ENCODE results near the gene BAG1. TPM values are rescaled to one million over a fixed set of nuclear protein-coding genes. Genes with fewer than 3 reads are reported as not detected.

The BAG1 gene
- total RNA-seq (10 to 100 TPM; 60.4 to 82.0 TPM), polyA plus RNA-seq (100 to 1,000 TPM; 104 to 190 TPM)
- long read RNA-seq, donor 1, transcript BAG1-210 (7 exons, 3,786 nt): major isoform, 72 of 81 reads
- long read RNA-seq, donor 1, partial matches to known transcripts: 4 of 81 reads
- long read RNA-seq, donor 1, other reads (novel, unspliced or antisense): 5 of 81 reads
- long read RNA-seq, donor 2, transcript BAG1-210 (7 exons, 3,786 nt): major isoform, 38 of 43 reads
- long read RNA-seq, donor 2, partial matches to known transcripts: 2 of 43 reads
- long read RNA-seq, donor 2, other reads (novel, unspliced or antisense): 2 of 43 reads

GRCh38 chr9:33264473-33265177, at the start of gene BAG1, which contains the start of gene CHMP5:
BAG1 (minus strand) TSS chr9:33264708.
CHMP5 (plus strand) TSS chr9:33265049; CDS start chr9:33265079, 30 bp downstream.
- peak within 1 kb of the TSS in 1 of 2 donors; percentile 85 for H3K27ac ChIP-seq (ENCODE audit: low read depth in 1 of 2, low read length in 2 of 2)
- ATAC-seq (ENCODE audit: low FRiP score) (peak; percentile 99), DNase-seq (peak; percentile 99 to 100)
- no peaks in the 10 kb centered on the region for H3K9me3 ChIP-seq (ENCODE audit: control insufficient read depth, low read length)
- WGBS, 2 donors: 0 to 1% methylated on average over 56 to 67 of the region's 67 CpGs
- peaks cover 0 to 2% of the 10 kb centered on the region in 2 donors for H3K4me1 ChIP-seq (ENCODE audit: control insufficient read depth in 1 of 2, insufficient read depth in 2 of 2, low read length in 2 of 2)
- peak within 1 kb of the TSS; percentile 61 to 77 for H3K4me3 ChIP-seq (ENCODE audit: low read length in 2 of 2)
- intact Hi-C loops (cut with DNase I): loop anchor here in 1 of 2 donors (1.0 kb wide), 1 partner anchor 26 kb away; the partner anchor contains the start of gene NFX1
- peaks cover 0 to 2% of the 10 kb centered on the region in 2 donors for H3K36me3 ChIP-seq (ENCODE audit: control insufficient read depth in 1 of 2, insufficient read depth in 2 of 2, low read length in 1 of 2)
- H3K27me3 ChIP-seq (ENCODE audit: control insufficient read depth in 1 of 2, insufficient read depth in 2 of 2, low read length in 1 of 2): no peaks in the 10 kb centered on the region

DNA sequence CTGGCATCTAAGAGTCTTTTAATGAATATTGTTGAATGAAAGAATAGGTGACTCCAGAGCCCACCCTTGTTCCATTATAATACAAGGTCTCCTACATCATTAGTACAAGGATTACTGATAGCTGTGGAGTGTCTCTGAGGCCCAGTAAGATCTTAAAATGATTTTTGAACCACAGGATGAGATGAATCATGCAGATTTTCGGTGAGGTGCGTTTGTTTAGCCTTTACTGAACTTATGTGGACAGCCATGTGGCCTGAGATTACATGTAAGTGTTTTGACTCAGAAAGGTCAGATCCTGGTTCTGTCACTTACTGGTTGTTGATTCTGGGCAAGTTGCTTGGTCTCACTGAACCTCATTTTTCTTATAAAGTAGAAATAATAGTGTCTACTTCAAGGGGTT, 47.4 kb upstream of the BAG1 start:
- Histone ChIP-seq H3K4me1 (ENCODE audit: control insufficient read depth in 1 of 2, insufficient read depth in 2 of 2, low read length in 2 of 2) (no peaks in the 10 kb centered on the region), H3K9me3 (ENCODE audit: control insufficient read depth, low read length) (no peaks in the 10 kb centered on the region), H3K4me3 (ENCODE audit: low read length in 2 of 2) (no peak overlapping the region), H3K27me3 (ENCODE audit: control insufficient read depth in 1 of 2, insufficient read depth in 2 of 2, low read length in 1 of 2) (no peaks in the 10 kb centered on the region), H3K27ac (ENCODE audit: low read depth in 1 of 2, low read length in 2 of 2) (no peak overlapping the region), H3K36me3 (ENCODE audit: control insufficient read depth in 1 of 2, insufficient read depth in 2 of 2, low read length in 1 of 2) (peaks cover 15 to 18% of the 10 kb centered on the region in 2 donors)
- WGBS, 2 donors: 86 to 88% methylated on average over 2 of the region's 2 CpGs
- intact Hi-C loops (cut with DNase I): no loop called here
- ATAC-seq (ENCODE audit: low FRiP score) (no peak), DNase-seq (no peak)

DNA sequence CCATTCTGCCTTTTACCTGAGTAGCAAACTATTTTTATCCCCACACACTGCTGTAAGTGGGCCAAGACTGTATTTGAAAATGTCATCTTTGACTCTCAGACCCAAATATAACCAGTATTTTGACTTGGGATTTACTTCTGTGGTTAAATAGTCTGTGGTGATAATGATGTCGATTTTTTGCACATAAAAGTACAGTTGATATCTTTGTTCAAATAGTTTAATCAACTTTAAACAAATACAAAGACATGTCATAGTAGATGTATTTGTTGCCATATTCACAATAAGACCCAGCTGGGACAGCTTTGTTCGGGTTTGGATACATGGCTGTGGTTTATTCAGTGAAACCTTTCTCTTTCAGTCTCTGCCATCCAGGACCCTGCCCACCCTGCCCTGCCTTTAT, 46.2 kb upstream of the BAG1 start:
- no peaks in the 10 kb centered on the region for H3K4me1 ChIP-seq (ENCODE audit: control insufficient read depth in 1 of 2, insufficient read depth in 2 of 2, low read length in 2 of 2)
- H3K9me3 ChIP-seq (ENCODE audit: control insufficient read depth, low read length): no peaks in the 10 kb centered on the region
- no peaks in the 10 kb centered on the region for H3K27me3 ChIP-seq (ENCODE audit: control insufficient read depth in 1 of 2, insufficient read depth in 2 of 2, low read length in 1 of 2)
- intact Hi-C loops (cut with DNase I): no loop called here
- H3K36me3 ChIP-seq (ENCODE audit: control insufficient read depth in 1 of 2, insufficient read depth in 2 of 2, low read length in 1 of 2): peaks cover 17 to 18% of the 10 kb centered on the region in 2 donors
- 84 to 87% methylated on average over 2 of the region's 2 CpGs for WGBS, 2 donors
- H3K4me3 ChIP-seq (ENCODE audit: low read length in 2 of 2): no peak overlapping the region
- no peak overlapping the region for H3K27ac ChIP-seq (ENCODE audit: low read depth in 1 of 2, low read length in 2 of 2)
- ATAC-seq (ENCODE audit: low FRiP score) (no peak), DNase-seq (no peak)

DNA sequence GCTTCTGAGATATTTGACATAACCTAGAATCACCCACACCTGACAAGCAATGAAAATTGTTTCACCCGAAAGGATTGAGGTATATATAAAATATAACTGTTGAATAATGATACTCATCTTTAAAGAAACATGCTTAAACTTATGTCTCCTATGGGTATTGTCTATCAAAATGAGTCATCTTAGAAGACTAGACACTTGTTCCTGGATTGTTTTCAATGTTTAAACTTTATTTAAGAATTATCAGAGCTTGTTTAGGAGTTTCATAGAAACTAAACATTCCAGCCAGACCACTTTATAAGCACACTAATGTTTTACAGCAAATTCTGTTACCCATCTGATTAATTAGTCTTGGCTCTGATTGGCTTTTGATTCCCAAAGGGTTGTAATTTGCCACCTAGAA, 45.4 kb upstream of the BAG1 start:
- DNase-seq (no peak), ATAC-seq (ENCODE audit: low FRiP score) (no peak)
- H3K4me3 ChIP-seq (ENCODE audit: low read length in 2 of 2): no peak overlapping the region
- intact Hi-C loops (cut with DNase I): loop anchor here in 1 of 2 donors (5.0 kb wide), 1 partner anchor 32 kb away; no protein-coding TSS in a partner anchor
- no peaks in the 10 kb centered on the region for H3K27me3 ChIP-seq (ENCODE audit: control insufficient read depth in 1 of 2, insufficient read depth in 2 of 2, low read length in 1 of 2)
- H3K36me3 ChIP-seq (ENCODE audit: control insufficient read depth in 1 of 2, insufficient read depth in 2 of 2, low read length in 1 of 2): peaks cover 17 to 18% of the 10 kb centered on the region in 2 donors
- no peak overlapping the region for H3K27ac ChIP-seq (ENCODE audit: low read depth in 1 of 2, low read length in 2 of 2)
- 82 to 84% methylated on average over 1 of the region's 1 CpG for WGBS, 2 donors
- no peaks in the 10 kb centered on the region for H3K9me3 ChIP-seq (ENCODE audit: control insufficient read depth, low read length)
- H3K4me1 ChIP-seq (ENCODE audit: control insufficient read depth in 1 of 2, insufficient read depth in 2 of 2, low read length in 2 of 2): no peaks in the 10 kb centered on the region

- Histone ChIP-seq H3K4me3 (ENCODE audit: low read length in 2 of 2) (no peak overlapping the region), H3K36me3 (ENCODE audit: control insufficient read depth in 1 of 2, insufficient read depth in 2 of 2, low read length in 1 of 2) (peaks cover 17 to 24% of the 10 kb centered on the region in 2 donors), H3K27me3 (ENCODE audit: control insufficient read depth in 1 of 2, insufficient read depth in 2 of 2, low read length in 1 of 2) (no peaks in the 10 kb centered on the region), H3K9me3 (ENCODE audit: control insufficient read depth, low read length) (no peaks in the 10 kb centered on the region), H3K27ac (ENCODE audit: low read depth in 1 of 2, low read length in 2 of 2) (no peak overlapping the region), H3K4me1 (ENCODE audit: control insufficient read depth in 1 of 2, insufficient read depth in 2 of 2, low read length in 2 of 2) (no peaks in the 10 kb centered on the region)
- DNase-seq (no peak), ATAC-seq (ENCODE audit: low FRiP score) (no peak)
- intact Hi-C loops (cut with DNase I): loop anchor here in 1 of 2 donors (5.0 kb wide), 1 partner anchor 35 kb away; no protein-coding TSS in a partner anchor
- 80 to 85% methylated on average over 1 of the region's 1 CpG for WGBS, 2 donors
These were observed 42.6 kb upstream of the BAG1 start for GRCh38 chr9:33307067-33307466.

GRCh38 chr9:33306037-33306436, 41.5 kb upstream of the BAG1 start:
- ATAC-seq (ENCODE audit: low FRiP score) (no peak), DNase-seq (no peak)
- intact Hi-C loops (cut with DNase I): loop anchor here in 1 of 2 donors (5.0 kb wide), 1 partner anchor 36 kb away; no protein-coding TSS in a partner anchor
- Histone ChIP-seq H3K4me1 (ENCODE audit: control insufficient read depth in 1 of 2, insufficient read depth in 2 of 2, low read length in 2 of 2) (no peaks in the 10 kb centered on the region), H3K27ac (ENCODE audit: low read depth in 1 of 2, low read length in 2 of 2) (no peak overlapping the region), H3K9me3 (ENCODE audit: control insufficient read depth, low read length) (no peaks in the 10 kb centered on the region), H3K27me3 (ENCODE audit: control insufficient read depth in 1 of 2, insufficient read depth in 2 of 2, low read length in 1 of 2) (no peaks in the 10 kb centered on the region), H3K4me3 (ENCODE audit: low read length in 2 of 2) (no peak overlapping the region), H3K36me3 (ENCODE audit: control insufficient read depth in 1 of 2, insufficient read depth in 2 of 2, low read length in 1 of 2) (peaks cover 17 to 20% of the 10 kb centered on the region in 2 donors)
- WGBS, 2 donors: 85 to 88% methylated on average over 3 of the region's 3 CpGs

- H3K9me3 ChIP-seq (ENCODE audit: control insufficient read depth, low read length): no peaks in the 10 kb centered on the region
- H3K36me3 ChIP-seq (ENCODE audit: control insufficient read depth in 1 of 2, insufficient read depth in 2 of 2, low read length in 1 of 2): peaks cover 13 to 15% of the 10 kb centered on the region in 2 donors
- ATAC-seq (ENCODE audit: low FRiP score) (no peak), DNase-seq (no peak)
- intact Hi-C loops (cut with DNase I): no loop called here
- no peaks in the 10 kb centered on the region for H3K4me1 ChIP-seq (ENCODE audit: control insufficient read depth in 1 of 2, insufficient read depth in 2 of 2, low read length in 2 of 2)
- no peak overlapping the region for H3K4me3 ChIP-seq (ENCODE audit: low read length in 2 of 2)
- 88 to 95% methylated on average over 1 of the region's 1 CpG for WGBS, 2 donors
- no peaks in the 10 kb centered on the region for H3K27me3 ChIP-seq (ENCODE audit: control insufficient read depth in 1 of 2, insufficient read depth in 2 of 2, low read length in 1 of 2)
- H3K27ac ChIP-seq (ENCODE audit: low read depth in 1 of 2, low read length in 2 of 2): no peak overlapping the region
These were observed 39.9 kb upstream of the BAG1 start for GRCh38 chr9:33304362-33304761.

- no peak for DNase-seq
- intact Hi-C loops (cut with DNase I): no loop called here
- H3K4me1 ChIP-seq (ENCODE audit: control insufficient read depth in 1 of 2, insufficient read depth in 2 of 2, low read length in 2 of 2): no peaks in the 10 kb centered on the region
- H3K9me3 ChIP-seq (ENCODE audit: control insufficient read depth, low read length): no peaks in the 10 kb centered on the region
- no peaks in the 10 kb centered on the region for H3K27me3 ChIP-seq (ENCODE audit: control insufficient read depth in 1 of 2, insufficient read depth in 2 of 2, low read length in 1 of 2)
- WGBS, 2 donors: 72 to 73% methylated on average over 2 of the region's 2 CpGs
- ATAC-seq (ENCODE audit: low FRiP score): no peak
- no peak overlapping the region for H3K4me3 ChIP-seq (ENCODE audit: low read length in 2 of 2)
- H3K36me3 ChIP-seq (ENCODE audit: control insufficient read depth in 1 of 2, insufficient read depth in 2 of 2, low read length in 1 of 2): peaks cover 5 to 11% of the 10 kb centered on the region in 2 donors
- H3K27ac ChIP-seq (ENCODE audit: low read depth in 1 of 2, low read length in 2 of 2): no peak overlapping the region
These were observed 36.0 kb upstream of the BAG1 start for GRCh38 chr9:33300546-33300945.

Measured in aorta (tissue), 5 donors.